ENCODE data around the gene SMIM11.
A peak's percentile ranks its signal among the peaks of the same experiment; 100 is the strongest.
"Not testable (repeated sequence)": the region's sequence is repeated elsewhere in the genome, so short reads cannot be mapped to it uniquely, and the experiment has no call there.

The SMIM11 gene, protein sequence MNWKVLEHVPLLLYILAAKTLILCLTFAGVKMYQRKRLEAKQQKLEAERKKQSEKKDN

DNA sequence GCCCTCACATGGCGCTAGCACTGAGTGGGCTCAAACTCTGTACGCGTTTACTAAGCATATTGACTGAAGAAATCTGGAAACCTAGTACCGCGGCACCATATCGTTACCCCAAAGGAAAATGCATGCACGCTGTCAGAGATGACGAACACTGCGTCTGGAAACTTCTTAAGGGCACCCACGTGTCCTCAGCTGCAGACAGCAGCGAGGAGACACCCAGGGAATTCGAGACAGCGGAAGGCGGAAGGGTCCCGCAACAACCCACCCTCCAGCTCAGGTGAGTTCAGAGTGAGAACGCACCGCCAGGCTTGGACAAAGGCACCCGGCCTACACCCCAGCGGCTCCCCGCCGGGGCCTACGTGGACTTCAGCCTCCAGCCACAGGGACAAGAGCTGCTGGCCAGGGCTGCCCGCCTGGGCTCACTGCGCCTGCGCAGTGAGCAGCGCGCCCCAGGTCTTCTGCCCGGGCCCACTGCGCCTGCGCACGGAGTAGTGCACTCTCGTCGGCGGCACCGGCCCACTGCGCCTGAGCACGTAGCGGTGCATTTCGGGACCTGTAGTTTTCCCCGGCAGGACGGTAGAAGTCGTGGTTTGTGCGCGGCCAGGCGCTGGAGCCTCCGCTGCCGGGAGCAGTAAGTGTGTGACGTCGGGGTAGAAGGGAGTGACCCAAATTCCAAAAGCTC lies at the start of gene SMIM11:
SMIM11 (plus strand) TSS at position 568 of the 679 bp plus-strand sequence. CDS start 3,998 bp downstream, outside the sequence.
- not testable (repeated sequence) for DNase-seq

DNA sequence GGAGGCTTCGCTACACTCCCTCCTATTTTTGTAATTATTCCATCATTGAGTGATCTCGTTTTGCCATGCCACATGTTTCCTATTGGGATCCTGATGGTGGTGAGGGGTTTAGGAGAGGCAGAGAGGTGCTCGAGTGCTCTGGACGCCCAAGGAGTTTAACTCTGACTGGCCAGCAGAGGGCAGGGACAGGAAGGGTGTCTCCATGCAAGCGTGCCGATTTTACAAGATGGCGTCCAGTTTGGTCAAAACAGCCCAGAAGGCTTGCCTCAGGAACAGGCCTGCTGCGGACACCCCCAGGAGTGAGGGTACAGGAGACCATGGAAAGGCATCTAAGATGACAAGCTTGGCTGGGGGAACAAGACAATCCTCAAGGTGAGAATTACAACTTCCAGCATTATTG lies 45.3 kb upstream of the SMIM11 start:
- DNase-seq: no peak

DNA sequence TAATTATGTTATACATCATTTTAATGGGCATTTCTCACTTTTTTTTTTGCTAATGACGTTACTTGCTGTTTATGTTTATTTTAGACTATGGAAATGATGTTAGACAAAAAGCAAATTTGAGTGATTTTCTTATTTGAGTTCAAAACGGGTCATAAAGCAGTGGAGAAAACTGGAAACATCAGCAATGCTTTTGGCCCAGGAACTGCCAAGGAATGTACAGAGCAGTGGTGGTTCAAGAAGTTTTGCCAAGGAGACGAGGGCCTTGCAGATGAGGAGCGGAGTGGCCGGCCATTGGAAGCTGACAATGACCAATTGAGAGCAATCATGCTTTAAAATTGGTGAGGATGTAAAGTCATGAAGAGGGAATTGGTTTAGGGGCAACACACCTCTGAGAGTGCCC lies 43.6 kb upstream of the SMIM11 start:
- DNase-seq: no peak

DNA sequence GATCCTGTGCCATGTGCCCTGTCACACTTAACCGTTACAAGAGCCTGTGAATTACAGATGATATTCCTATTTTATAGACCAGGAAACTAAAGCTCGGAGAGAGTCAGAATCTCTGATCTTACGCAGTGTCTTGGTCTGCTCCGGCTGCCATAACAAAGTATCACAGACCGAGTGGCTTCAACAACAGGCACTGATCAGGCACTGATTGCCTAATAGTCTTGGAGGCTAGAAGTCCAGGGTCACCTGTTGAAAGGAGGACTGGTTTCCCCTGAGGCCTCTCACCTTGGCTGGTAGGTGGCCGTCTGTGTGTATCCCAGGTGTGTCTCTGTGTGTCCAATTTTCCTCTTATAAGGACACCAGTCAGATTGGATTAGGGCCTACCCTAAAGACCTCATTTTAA lies 43.0 kb upstream of the SMIM11 start:
- no peak for DNase-seq

DNA sequence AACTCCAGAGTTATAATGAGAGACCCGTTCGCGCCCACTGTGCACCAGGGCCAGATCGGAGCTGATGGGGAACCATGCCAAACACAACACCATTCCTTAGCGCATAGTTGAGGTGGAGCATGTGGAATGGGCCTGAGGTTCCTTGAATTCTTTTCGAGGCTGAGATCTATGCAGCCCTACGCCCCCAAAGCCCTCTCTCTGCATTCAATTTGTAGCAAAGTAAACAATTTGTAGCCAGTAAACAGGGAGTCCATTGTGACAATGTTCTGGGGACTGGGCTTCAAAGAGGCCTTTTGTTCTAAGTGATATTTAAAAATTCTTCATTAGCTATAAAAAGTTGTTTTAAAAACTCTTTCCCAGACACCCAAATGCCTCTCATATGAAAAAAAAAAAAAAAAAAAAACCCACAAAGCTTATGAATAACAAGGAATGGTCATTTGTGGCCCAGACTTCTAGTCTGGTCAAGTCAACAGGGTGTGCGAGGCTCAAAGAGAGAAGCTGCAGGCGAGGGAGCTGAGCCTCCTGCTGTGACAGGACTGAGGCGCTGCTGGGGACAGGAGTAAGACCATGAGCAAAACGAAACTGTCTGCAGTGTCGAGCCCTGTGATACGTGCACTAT lies 42.1 kb upstream of the SMIM11 start:
- DNase-seq: peak; percentile 82

DNA sequence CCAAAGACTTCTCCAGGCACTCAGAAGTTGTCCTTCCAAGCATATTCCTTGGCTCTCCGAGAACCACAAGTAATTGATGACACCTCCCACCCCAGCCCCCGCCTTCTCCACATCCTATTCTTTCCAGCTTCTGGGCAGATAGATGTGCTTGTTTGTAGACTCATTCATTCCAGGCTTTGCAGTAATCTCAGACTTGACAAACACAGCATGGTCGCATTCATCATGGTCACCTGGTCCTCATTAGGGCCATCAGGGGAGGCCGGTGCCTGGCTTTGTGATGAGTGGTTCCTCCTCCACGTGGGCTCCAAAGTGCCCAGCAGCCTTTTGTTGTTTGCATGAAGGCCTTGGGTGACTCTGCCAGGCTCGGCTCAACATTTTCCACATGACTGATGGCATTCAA lies 40.0 kb upstream of the SMIM11 start:
- no peak for DNase-seq

DNA sequence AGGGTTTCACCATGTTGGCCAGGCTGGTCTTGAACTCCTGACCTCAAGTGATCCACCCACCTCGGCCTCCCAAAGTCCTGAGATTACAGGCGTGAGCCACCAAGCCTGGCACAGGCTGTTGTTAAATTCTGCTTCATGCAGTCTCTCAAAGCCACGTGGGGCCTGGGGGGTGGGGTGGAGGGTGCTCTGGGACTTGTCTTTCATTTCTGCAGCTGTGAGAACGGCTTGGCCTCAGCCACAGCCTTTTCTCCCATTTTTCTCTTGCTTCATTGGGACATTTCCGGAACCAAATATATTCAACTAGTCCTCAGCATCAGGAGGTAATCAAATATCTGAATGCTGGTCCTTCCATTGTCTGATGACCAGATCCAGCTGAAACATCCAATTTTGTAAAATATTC lies 39.1 kb upstream of the SMIM11 start:
- peak; percentile 7 for DNase-seq

DNA sequence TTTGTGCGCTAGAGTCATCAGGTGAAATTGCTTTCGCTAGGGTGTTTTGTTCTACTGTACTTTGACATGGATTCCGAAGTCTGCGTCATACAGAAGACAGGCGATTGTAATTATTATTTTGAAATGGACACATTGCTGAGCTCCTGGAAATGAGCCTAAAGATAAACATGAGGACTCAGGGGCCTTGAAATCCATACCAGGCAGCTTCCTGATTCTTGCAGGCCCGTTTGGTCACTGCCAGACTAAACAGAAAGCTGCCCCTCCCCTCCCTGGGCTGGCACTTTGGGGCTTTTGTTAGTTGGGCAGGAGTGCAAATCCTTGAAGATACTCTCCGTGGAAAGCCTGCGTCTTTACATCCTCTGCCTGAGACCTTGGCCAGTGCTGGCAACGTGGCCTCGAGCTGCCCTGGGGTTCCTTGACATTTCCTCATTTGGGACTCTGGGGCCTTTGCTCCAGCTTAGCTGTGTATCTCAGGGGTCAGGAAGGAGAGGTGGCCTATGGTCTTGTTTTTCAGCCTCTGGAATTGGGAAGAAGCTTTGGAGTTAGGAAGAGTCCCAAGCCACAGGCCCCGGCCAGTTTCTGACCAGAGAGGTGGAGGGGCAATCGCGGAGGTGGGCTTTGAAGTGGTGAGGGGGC lies 38.4 kb upstream of the SMIM11 start:
- DNase-seq: peak; percentile 76

DNA sequence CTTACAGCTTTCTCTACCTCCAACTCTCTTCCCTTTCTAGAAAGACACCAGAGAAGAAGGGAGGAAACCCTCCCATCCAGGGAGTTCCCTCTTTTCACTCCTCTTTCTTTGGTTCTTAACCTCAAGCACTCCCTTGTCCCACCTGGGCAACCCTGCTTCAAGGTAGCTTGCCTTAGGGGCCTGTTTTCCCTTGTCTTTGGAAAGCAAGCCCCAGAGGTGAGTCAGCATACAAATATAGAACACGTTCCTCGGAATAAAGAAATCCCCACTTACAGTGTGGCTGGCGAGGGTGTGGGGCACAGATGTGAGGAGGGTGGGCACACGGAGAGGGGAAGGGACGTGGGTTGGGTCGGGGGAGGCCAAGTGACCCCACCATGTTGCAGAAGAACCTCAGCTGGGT lies 37.6 kb upstream of the SMIM11 start:
- DNase-seq: no peak

DNA sequence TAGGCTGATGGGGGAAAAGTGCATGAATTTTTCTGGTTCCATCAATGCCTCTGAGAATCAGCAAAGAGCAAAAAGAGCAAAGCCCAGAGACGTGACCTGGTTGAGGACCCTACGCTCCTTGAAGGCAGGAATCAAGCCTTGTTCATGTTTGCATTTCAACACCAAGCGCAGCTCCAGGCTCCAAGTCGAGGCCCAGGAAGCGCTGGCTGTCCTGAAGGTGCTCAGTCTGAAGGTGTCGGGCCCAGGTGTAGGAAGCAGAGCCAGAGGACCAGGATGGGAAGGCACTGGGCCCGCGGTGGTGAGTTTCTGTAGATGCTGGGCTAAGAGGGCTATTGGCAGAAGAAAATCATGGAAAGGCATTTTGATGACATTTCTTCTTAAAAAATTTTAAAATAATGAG lies 37.1 kb upstream of the SMIM11 start:
- DNase-seq: no peak

DNA sequence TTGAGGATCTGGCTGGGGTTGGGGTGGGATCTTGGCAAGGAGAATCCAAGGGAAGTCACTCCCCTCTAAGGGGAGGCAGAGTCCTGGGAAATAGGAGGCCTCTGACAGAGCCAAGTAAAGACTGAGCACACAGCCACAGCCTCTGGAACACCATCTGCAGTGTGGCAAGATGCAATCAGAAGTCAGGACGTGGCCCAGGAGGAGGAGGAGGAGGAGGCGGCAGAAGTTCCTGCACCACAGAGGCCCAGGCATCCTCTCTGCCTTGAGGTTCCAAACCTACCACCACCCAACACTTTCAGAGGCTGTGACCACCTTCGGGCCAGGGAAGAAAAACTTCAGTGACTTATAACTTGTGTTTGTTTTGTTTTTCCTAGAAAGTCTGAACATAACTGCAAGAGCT lies 35.2 kb upstream of the SMIM11 start:
- no peak for DNase-seq

DNA sequence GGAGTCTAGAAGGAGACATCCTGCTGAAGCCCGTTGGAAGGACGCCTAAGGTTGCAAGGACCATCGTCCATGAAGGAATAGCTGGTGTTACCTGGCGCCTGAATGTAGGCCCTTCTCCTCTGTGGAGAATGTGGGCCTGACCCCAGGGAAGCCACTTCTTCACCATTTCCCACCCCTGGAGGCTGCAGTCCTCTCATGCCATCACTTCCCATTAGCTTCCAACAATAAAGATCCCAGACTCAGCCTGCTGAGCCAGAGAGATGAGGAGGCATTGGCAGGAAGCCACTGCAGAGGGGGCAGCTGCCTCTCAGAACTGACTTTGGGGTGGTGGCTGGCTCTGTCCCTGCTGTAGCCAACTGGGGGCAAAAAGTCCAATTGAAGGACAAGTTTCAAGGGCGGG lies 32.8 kb upstream of the SMIM11 start:
- DNase-seq: no peak

DNA sequence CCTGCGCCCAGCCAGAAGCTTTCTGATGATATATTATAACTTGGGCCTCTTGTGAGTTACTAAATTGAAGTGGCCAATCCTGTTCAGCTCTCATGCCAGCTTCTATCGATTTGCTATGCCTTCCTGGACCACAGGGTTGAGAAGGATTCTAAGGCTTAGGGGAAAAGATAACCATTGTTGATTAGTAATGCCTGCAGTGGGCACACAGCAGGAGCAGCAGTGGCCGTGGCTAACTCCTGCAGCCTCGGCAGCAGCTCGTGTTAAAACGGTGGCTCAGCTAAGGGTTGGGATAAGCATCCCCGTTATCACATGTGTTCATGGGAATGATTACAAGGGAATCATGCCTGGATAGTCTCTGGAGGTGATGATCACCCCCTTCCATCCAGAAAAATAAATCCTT lies 32.0 kb upstream of the SMIM11 start:
- no peak for DNase-seq

DNA sequence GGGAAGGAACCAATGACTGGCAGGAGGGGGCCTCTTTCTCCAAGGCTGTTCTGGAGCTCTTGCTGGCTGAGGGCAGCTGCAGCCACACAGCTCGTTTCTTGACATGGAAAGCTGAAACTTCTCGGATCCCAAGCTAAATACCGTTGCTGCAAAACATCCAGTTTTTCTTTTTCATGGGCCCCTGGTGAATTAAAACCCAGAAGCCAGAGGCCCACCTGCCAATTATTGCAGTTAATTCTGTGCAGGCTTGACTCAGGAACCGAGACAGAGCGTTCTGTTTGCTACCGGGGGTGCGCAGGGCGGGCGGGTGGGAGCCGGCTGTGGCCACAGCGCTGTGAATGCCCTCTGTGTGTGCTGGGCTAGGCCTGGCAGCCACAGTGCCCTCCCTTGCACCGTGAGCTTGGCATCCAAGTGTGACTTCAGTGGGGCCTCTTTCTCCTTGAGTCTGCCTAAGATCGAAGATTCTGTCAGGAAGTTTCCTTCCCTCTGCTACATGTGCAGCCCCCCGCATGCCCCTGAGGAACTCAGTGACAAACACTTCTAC lies 31.4 kb upstream of the SMIM11 start:
- DNase-seq: no peak

DNA sequence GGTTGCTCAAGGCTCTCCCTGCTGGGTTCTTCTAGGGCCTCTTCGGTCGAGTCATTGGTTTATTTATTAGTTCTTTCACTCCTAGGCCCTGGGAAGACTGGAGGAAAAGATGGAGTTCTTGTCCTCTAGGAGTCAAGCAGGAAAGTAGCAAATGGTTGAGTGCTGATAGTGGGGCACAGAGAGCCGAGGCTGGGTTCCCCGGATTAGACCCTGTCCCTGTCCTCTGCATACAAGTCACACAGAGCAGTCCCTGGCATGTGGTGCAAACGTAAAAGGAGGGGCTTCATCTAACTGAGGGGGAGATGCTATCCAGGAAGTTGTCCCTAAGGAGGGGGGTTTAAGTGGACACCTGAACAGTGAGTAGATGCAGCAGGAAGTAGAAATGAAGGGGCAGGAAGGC lies 30.7 kb upstream of the SMIM11 start:
- DNase-seq: no peak

DNA sequence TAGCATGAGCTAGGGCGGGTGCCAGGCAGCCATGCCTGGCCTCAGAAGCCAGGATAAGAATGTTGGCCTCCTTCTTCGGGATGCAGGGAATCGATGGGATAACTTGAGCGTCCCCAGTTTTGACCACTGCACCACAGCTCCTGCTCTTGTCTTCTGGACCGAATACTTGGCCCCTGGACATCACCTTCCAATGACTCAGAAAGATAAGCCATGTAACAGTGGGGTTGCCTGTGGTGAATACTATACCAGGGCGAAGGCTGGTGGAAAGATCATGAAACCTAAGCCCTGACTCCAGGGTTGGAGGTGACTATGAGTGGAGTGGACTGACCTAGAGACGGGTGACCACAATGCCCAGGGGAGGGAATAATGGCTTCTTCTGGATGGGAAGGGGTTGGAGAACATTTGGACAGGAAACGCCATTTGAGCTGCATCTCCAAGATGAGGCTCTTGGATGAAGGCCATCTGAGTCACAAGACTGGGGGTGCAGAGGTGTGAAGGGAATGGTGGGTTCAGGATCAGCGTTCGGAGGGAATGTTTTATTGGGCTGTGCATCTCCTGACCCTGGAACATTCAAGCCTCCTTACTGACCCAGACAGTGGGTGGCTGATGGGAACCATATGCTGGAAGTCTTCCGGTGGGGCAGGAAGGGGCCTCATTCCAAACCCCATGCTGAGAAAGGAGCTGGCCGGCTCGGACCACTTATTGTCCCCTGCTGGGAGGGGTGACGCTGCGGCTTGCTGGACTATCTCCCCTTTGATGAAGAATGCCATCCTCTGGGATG lies 30.0 kb upstream of the SMIM11 start:
- DNase-seq: peak; percentile 69

DNA sequence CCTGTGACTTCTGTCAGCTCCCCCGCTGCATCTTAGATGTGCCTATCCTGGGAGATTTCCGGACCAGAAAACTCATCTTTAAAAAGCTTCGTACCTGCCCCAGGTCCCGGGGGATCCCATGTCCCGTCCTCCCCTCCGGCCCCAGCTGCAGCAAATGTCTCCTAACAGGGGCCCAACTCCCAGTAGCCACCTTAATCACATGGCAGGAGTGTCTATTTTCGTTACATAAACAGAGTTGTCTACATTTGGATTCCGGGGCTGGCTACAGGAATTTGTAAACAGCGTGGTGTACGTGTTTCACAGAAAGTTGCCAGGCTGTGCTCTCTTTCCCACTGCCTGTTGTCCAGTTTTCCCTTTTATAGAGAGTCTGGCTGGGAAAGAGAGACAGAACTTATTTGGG lies 29.4 kb upstream of the SMIM11 start:
- DNase-seq: peak; percentile 18

DNA sequence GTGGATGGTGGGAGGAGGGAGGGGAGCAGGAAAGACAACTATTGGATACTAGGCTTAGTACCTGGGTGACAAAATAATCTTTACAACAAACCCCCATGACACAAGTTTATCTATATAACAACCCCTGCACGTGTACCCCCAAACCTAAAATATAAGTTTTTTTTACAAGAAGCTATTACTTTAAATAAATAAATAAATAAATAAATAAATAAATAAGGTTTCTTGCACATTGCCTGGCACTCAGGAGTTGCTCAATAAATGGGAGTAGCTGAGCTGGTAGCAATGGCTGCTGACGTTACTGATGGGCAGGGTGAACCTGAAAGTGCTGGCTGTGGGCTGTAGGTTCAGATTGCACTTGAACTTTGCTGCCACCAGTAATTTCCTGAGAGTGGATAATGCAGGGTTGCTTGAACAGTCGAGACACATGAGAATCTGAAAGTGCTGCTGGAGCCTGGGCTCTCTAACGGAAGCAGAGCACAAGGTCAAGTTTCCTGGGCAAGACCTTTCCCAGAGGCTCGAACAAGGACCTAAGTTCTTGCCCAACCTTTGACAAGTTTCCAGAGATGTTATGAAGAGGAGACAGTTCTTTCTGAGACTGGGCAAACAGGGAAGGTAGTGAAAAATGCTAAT lies 26.3 kb upstream of the SMIM11 start:
- no peak for DNase-seq

DNA sequence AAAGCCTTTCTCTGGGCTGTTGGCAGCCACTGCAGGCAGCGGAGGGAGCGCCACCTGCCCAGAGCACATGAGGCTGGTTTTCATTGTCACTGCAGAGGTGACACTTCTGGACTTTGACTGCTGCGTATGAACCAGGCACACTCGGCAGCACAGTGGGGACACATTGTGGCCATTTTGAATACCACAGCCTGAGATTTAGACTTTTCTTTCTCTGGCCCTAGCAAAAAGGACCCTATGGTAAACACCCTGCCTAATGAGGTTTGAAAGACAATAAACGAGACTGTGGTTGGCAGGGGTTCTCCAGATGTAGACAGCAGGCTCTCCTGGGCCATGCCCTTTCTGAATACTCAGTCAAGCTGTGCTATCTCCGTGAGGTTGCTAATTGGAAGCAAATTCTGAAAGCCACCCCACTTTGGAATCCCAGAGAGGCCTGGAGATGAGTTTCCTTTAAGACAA lies 23.5 kb upstream of the SMIM11 start:
- peak; percentile 31 for DNase-seq

DNA sequence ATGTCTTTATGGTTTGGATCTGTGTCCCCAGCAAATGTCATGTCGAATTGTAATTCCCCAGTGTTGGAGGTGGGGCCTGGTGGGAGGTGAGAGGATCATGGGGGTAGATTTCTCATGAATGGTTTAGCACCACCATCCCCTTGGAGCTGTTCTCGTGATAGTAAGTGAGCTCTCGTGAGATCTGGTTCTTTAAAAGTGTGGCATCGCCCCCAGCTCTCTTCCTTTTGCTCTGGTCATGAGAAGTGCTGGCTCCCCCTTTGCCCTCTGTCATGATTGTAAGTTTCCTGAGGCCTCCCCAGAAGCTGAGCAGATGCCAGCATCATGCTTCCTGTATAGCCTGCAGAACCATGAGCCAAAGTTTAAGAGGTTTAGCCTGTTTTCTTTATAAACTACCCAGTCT lies 22.8 kb upstream of the SMIM11 start:
- DNase-seq: no peak

DNA sequence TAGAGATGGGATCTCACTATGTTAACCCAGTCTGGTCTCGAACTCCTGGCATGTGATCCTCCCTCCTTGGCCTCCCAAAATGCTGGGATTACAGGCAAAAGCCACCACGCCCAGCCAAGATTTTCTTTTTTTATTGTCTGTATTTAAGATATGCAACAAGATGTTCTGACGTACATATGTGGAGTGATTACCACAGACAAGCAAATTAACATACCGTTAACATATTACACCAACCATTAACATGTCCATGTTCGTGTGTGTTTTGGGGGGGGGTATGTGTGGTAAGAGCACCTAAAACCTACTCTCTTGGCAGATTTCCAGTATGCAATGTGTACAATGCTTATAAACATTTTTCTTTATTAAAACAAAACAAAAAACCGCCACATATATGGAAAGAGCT lies 22.1 kb upstream of the SMIM11 start:
- DNase-seq: no peak

DNA sequence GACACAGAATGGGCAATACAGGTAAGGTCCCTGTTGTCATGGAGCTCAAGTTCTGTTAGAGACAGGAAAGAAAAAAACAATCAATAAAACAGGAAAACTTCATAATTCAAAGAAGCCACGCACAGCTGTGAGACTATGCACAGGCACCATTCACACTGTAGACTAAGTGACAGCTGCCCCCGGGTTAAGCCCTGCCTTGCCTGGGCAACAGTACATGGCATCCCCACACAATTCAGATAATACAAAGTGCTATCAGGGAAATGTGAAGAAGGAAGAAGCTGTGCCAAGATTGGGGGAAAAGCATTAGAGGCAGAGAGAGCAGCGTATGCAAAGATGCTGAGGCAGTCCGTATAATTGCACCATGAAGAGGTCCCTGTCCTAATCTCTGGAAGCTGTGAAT lies 20.5 kb upstream of the SMIM11 start:
- no peak for DNase-seq

DNA sequence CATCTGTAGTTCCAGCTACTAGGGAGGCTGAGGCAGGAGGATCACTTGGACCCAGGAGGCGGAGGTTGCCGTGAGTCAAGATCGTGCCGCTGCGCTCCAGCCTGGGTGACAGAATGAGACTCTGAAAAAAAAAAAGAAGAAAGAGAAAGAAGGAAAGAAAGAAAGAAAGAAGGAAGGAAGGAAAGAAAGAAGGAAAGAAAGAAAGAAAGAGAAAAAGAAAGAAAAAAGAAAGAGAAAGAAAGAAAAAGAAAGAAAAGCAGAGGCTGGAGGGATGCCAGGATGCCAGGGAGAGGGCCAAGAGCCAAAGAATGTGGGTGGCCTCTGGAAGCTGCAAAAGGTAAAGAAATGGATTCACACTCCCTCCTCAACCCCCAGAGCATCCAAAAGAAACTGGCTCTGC lies 19.7 kb upstream of the SMIM11 start:
- no peak for DNase-seq

Data from EL (cell line).